GOT3 (cell line): ENCODE results near the gene RPS27A.
"Not testable (repeated sequence)": the region's sequence is repeated elsewhere in the genome, so short reads cannot be mapped to it uniquely, and the experiment has no call there.

Experiments
- DNase-seq: peaks from one replicate; lab custom pipeline; 2025; ENCODE audit warnings: mixed read lengths; lab: John Stamatoyannopoulos, UW

Gene RPS27A

DNA sequence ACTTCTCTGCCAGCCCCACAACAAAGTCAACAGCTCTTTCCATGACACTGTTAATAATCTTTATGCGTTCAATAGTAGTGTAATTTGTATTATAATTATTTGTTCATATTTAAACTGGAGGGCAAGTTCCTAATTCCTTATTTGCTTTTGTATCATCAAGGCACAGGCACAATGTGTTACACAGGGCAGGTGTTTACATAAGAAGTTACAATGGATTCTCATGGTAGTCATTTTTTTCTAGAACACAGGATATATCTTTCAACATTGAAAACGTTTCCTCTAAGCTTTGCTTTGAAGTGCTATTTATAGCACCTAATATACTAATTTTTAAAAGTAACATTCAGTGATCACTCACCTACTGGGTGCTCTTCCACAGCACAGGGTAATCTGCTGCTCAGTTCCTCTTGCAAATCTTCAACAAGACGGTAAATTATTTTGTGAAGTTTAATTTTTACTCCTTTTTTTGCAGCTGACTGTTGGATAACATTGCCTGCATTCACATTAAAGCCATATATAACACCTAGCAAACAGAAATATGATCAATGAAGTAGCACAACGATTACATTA is 7.3 kb downstream of the RPS27A start:
- no peak for DNase-seq

DNA sequence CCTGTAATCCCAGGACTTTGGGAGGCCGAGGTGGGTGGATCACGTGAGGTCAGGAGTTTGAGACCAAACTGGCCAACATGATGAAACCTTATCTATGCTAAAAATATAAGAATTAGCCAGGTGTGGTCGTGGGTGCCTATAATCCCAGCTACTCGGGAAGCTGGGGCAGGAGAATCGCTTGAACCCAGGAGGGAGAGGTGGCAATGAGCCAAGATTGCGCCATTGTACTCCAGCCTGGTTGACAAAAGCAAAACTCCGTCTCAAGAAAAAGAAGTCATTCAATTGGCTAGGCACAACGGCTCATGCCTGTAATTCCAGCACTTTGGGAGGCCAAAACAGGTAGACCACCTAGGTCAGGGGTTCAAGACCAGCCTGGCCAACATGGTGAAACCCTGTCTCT is 9.1 kb downstream of the RPS27A start:
- DNase-seq: not testable (repeated sequence)

DNA sequence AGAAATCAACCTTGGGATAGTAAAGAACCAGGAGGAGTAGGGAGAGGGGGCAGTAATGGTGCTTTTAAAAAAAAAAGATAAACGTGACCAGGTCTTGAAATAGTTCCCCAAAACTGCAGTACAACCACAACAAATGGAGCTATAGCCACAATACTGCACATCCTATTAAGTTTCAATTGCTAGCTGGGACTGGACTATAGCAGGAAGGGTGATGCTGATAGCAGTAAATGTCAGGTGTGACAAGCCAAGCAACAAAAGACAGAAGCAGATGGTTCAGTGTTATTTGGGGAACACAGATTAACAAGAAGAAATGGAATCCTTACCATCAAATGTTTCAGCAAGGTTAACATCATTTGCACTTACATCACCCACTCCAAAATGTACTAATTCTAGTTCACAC is 10.1 kb downstream of the RPS27A start:
- no peak for DNase-seq

DNA sequence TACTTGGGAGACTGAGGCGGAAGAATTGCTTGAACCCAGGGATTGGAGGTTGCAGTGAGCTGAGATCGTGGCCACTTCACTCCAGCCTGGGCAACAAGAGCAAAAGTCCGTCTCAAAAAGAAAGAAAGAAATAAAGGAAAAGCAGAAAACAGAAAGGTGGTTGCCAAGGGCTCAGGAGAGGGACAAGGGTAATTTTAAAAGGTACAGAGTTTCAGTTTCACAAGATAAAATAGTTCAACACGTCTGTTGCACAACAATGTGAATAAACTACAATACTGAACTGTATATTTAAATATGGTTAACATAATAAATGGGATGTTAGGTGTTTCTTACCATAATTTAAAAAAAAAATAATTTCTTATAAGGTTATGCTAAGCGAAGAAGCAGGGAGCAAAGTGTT is 12.9 kb downstream of the RPS27A start:
- DNase-seq: no peak

DNA sequence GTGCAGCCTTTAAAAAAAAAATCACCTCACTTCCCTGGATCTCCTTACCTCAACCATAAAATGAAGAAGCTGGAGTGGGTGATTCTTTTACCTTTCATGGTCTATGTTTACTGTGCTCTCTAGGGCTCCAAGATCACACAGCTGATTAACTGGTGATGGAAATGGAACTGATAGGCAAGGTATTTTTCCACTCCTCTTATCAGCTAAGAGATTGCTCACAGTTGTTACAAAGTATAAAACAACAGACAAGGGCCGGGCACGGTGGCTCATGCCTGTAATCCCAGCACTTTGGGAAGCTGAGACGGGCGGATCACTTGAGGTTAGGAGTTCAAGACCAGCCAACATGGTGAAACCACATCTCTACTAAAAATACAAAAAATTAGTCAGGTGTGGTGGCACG is 14.5 kb downstream of the RPS27A start:
- DNase-seq: no peak

DNA sequence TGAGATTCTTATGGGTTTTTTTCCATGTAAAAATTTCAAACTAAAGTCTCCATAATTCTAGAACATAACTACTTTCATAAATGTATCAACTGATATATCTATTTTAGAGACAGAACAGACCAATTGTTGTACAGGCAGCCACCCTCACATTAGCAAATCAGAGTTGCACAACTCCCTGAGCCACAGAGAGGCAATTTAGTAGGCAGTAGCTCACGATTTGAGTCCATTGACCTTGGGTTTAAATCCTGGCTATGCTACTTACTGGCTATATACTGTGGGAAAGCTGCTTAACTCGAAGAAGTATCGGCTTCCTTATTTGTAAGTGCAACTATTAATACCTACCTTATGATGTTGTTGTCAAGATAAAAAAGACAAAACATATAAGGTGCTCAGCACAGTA is 20.3 kb downstream of the RPS27A start:
- DNase-seq: no peak

DNA sequence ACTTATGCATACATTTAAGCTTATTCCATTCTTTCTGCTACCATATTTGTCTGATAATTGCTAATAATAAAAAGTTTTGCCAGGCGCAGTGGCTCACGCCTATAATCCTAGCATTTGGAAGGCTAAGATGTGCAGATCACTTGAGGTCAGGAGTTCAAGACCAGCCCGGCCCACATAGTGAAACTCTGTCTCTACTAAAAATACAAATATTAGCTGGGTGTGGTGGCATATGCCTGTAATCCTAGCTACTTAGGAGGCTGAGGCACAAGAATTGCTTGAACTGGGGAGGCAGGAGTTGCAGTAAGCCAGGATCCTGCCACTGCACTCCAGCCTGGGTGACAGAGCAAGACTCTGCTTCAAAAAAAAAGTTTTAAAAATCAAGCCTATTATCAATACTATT is 27.1 kb downstream of the RPS27A start:
- not testable (repeated sequence) for DNase-seq

DNA sequence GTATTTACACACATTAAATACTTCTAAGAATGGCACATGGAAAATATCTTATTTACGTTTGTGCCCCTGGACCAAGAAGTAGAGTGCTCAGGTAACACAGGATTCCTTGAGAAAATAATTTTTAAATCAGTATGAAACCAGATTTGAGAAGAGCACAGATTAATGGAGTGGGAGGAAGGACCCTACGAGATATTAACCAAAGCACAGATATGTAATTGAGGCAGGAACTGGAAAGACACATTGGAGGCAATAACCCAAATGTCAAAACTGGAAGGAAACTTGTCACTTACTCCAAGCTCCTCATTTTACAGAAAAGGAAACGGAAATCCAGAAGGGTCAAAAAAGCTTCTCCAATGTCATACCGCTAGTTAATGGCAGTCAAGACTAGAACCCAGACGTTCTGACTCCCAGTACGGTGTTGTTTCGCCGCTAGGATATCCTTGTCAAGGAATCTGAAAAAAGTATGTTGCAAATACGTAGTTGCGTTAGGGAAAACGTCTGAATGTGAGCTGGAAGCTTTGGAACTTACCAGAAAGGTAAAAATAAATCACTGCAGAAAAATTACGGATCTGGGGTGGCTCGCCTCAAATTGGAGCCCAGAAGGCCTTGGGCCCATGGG is 35.9 kb downstream of the RPS27A start:
- no peak for DNase-seq

DNA sequence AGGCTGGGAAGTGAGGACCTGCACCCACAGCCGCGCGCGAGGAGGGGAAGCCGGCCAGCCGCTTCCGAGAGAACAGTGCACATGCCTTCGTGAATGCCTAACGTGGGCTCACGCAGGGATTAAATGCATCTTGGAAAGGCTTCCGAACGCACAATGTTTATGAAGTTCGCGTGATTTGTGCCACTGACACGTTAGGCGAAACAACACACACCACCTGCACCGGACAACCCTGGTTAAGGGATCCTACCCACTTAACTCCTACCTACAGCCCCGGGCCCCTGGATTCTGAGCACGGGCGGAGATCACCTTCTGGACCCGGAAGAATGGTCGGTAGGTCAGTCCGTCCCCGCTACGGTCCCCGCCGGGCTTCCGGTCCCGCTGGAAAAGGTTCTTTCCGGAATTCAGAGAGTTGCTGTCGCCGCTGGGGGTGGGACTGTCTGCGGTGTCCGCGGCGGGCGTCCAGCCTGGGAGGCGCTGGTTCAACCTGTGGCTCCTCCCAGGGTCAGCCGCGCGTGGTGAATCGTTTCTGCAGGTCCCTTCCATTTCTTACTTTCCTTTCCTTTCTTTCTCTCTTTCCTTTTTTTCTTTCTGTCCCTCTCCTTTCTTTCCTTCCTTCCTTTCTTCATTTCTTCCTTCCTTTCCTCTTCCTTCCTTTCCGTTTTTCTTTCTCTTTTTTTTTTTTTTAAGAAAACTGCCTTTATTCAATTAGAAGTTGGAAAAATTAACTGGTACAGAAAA is 36.6 kb downstream of the RPS27A start, which contains the start of gene MTIF2:
Gene MTIF2, minus strand, starts transcription at position 325 of the 738 bp plus-strand sequence. CDS start 5,373 bp downstream, outside the sequence.
- peak; percentile 77 for DNase-seq

DNA sequence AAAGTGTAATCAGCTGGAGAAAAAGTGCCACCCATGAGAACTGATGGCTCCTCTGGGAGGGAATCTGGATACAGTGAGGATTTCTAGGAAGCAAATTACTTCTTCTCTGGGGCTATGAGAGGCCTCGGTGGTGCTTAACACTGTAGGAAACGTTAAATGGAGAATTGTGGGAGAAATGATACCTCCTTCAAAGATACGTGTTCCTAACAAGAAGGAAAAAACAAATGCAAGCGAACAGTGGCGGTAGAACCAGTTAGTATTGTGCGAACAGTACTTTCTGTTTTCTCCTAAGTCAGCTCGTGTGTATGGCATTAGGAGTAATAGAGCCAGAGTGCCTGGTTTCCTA is 37.1 kb downstream of the RPS27A start:
- no peak for DNase-seq

DNA sequence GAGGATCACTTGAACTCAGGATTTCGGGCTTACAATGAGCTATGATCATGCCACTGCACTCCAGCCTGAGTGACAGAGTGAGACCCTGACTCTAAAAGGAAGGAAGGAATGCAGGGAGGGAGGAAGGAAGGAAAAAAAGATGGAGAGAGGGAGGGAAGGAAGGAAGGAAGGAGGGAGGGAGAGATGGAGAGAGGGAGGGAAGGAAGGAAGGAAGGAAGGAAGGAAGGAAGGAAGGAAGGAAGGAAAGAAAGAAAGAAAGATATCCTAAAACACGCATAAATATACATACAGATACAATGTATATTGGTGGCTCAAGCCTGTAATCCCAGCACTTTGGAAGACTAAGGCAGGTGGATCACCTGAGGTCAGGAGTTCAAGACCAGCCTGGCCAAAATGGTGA is 41.9 kb downstream of the RPS27A start:
- DNase-seq: not testable (repeated sequence)

DNA sequence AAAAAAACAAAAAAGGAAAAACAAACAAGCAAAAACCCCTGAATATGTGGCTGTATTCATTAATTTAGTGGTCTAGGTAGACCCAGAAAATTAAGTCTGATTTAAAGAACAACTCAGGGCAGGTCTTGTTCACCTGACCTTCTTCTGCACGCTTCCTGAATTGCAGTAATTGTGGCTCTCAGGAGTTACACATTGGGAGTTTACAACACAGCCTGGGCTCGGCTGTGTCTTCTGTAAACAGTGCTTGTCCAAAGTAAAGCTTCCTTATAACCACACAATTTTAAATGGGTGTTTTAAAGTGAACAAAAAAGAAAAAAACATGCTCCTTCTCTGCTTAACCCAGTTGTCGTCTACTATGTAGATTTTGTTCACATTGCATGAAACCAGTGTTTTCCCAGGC is 44.8 kb downstream of the RPS27A start:
- DNase-seq: no peak

DNA sequence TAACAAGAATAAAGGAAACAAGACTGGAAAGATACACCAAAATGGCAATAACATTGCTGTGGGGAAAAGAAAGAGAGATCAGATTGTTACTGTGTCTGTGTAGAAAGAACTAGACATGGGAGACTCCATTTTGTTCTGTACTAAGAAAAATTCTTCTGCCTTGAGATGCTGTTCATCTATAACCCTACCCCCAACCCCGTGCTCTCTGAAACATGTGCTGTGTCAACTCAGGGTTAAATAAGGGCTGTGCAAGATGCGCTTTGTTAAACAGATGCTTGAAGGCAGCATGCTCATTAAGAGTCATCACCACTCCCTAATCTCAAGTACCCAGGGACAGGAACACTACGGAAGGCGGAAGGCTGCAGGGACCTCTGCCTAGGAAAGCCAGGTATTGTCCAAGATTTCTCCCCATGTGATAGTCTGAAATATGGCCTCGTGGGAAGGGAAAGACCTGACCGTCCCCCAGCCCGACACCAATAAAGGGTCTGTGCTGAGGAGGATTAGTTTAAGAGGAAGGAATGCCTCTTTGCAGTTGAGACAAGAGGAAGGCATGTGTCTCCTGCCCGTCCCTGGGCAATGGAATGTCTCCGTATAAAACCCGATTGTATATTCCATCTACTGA is 46.8 kb downstream of the RPS27A start:
- DNase-seq: not testable (repeated sequence)

DNA sequence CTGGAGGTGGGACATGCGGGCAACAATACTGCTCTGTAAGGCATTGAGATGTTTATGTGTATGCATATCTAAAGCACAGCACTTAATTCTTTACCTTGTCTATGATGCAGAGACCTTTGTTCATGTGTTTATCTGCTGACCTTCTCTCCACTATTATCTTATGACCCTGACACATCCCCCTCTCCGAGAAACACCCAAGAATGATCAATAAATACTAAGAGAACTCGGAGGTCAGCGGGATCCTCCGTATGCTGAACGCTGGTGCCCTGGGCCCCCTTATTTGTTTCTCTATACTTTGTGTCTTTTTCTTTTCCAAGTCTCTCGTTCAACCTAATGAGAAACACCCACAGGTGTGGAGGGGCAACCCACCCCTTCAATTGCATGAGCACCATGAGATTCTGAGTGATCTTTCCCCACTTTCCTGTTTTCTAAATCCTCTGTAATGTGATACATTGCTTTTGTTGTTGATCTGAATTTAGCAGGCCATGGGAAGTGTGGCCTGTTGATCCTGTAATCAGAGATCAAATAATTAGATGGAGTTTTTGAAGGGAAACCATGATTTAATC is 47.5 kb downstream of the RPS27A start:
- DNase-seq: not testable (repeated sequence)

DNA sequence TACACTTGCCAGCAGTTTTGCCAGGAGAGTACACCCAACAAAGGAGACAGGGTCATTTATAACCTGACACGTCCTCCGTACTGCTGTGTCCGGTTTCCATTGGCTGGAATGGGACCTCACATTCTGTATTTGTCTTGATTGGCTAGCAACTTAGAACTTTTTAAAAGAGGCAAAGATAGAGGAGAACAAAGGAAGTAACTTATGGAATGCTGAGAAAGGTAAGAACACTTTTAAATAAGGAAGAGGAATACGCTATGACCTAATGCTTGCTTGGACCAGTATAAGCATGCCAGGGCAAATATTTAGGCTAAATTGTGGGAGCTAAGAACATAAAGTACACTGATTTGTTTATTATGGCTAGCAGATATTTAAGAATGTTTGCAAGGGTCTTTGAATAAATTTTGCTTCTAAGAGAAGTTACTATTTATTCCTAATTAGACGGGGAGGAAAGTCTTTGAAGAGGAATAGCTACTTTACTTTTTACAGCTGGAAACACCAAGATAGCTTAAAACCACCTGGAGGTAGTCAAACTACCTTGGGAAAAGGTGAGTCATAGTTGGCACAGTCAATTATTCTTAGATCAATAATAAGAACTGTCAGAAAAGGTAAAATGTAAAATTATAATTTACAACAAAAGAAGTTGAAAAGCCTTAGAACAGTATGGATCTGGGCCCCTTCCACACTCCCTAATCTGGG is 48.5 kb downstream of the RPS27A start:
- not testable (repeated sequence) for DNase-seq

DNA sequence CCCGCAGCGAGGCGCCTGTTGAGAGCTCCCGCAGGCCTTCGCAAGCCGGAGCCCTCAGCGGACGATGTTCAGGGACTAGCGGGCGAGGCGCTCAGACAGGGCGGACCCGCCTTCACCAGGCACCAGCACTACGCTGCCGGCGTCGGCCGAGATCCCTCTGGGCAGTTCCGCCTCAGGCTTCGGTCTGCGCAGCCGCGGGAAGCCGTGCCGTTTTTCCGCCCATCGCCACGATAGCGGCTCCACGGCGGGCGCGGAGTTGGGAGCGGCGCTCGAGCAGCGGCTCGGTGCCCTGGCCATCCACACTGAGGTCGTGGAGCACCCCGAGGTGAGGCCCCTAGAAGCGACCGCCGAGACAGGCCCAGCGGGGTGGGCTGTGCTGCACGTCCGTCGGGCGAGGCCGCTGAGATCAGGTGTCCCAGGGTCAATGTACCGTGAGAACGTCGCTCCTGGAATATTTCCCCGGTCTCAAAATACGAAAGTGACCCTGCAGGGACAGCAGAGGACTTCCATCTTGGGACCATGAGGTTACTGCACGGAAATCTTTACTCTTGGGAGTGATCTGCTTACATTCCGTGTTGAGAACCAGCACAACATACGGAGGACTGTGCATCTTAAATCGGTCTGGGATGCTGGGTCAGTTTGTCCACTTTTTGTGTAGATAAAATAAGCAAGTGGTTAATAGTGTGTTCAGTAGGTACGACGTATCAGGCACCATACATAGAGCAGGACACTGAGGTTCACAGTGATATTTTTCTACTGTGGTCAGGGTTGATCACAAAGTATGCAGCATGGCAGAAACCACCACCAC is 49.8 kb downstream of the RPS27A start:
- DNase-seq: peak; percentile 50

DNA sequence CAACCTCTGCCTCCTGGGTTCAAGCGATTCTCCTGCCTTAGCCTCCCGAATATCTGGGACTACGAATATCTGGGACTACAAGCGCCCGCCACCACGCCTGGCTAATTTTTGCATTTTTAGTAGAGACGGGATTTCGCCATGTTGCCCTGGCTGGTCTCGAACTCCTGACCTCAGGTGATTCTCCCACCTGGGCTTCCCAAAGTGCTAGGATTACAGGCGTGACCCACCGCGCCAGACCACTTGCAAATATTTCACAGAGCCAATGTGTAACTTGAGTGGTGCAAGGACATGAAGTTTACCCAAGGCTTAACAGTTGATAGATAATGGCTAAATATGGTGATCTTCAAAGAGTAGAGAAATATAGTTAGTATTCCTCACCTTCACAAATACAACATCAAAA is 50.6 kb downstream of the RPS27A start:
- no peak for DNase-seq
